Measurements from ENCODE around the gene RBM33.
"Not testable (repeated sequence)": the region's sequence is repeated elsewhere in the genome, so short reads cannot be mapped to it uniquely, and the experiment has no call there.

Gene RBM33

DNA sequence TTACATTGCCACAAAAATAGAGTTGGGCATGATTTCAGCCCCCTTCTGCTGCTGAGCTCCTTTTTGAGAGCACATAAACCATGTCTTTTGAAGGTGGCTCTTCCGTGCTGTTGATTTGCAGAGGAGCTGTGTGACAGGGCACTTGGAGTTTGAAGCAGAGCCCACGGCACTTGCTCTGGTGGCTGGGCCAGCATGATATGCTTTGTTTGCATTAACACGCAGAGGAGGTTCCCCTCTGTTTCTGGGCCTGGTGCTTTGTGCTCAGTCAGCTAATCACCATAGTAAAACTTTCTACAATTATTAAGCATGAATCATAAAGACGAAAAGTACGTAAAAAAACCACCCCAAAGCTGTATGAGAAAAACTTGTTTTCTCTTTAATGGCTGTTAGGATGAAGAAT, 40.1 kb downstream of the RBM33 start:
- no peak overlapping the region for H3K27ac ChIP-seq

DNA sequence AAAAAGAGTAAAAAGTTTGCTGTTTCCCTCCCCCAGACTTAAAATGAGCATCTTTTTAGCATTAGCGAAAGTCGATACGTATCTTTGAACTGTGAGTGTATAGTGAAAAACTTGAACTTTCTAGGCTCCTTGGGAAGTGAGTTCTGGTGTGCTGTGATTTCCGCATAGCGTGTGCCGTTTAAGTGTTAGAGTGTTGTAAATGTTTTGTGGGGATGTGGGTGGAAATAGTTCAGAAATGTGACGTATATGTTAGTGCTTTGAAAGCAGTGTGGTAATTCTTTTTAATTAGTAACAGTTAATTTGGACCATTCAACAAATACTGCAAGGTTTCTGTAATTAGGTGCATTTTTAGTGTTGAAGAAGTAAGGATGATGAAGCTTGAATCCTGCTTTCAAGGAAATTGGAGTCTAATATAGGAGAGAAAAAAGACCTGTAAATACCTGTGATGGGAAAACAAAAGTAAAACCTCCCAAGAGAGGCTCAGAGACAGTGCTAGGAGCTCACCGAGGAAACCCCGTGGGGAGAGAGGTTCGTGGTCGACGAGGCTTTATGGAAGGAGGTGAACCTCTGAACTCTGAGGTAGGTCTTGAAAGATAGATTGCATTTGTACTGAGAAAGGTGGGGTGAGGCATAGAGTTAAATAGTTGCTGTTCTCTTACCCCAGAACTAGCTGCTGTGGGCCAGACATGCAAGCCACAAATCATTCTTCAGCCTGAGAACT, 40.8 kb downstream of the RBM33 start:
- no peak overlapping the region for H3K4me3 ChIP-seq

More for the DNA sequence above, 40.1 kb downstream of the RBM33 start:
- H3K4me3 ChIP-seq, result no peak overlapping the region

DNA sequence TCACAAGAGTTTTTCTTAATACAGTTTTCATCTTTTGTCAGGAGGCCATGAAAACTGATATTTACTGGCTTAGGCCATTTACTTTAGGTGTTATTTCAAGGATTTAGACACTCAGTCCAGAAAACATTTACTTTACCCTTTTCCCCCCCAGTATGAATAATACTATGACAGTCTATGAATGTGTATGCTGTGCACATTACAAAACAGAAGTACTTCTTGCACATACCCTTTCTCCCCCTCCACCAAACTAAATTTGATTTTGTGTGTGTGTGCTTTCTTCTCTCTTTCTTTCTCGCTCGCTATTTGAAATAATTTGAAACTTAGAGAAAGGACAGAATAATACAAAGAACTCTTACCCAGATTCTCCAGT, 41.3 kb downstream of the RBM33 start:
- no peak overlapping the region for H3K27ac ChIP-seq
- no peak overlapping the region for H3K4me3 ChIP-seq

More for the DNA sequence above, 40.8 kb downstream of the RBM33 start:
- H3K27ac ChIP-seq, result no peak overlapping the region

DNA sequence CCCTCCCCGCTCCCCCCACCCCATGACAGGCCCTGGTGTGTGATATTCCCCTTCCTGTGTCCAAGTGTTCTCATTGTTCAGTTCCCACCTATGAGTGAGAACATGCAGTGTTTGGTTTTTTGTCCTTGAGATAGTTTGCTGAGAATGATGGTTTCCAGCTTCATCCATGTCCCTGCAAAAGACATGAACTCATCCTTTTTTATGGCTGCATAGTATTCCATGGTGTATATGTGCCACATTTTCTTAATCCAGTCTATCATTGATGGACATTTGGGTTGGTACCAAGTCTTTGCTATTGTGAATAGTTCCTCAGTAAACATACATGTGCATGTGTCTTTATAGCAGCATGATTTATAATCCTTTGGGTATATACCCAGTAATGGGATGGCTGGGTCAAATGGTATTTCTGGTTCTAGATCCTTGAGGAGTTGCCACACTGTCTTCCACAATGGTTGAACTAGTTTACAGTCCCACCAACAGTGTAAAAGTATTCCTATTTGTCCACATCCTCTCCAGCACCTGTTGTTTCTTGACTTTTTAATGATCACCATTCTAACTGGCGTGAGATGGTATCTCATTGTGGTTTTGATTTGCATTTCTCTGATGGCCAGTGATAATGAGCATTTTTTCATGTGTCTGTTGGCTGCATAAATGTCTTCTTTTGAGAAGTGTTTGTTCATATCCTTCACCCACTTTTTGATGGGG, 42.3 kb downstream of the RBM33 start:
- not testable (repeated sequence) for H3K27ac ChIP-seq, H3K4me3 ChIP-seq

DNA sequence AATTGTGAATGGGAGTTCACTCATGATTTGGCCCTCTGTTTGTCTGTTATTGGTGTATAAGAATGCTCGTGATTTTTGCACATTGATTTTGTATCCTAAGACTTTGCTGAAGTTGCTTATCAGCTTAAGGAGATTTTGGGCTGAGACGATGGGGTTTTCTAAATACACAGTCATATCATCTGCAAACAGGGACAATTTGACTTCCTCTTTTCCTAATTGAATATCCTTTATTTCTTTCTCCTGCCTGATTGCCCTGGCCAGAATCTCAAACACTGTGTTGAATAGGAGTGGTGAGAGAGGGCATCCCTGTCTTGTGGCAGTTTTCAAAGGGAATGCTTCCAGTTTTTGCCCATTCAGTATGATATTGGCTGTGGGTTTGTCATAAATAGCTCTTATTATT, 43.8 kb downstream of the RBM33 start:
- not testable (repeated sequence) for H3K27ac ChIP-seq, H3K4me3 ChIP-seq

DNA sequence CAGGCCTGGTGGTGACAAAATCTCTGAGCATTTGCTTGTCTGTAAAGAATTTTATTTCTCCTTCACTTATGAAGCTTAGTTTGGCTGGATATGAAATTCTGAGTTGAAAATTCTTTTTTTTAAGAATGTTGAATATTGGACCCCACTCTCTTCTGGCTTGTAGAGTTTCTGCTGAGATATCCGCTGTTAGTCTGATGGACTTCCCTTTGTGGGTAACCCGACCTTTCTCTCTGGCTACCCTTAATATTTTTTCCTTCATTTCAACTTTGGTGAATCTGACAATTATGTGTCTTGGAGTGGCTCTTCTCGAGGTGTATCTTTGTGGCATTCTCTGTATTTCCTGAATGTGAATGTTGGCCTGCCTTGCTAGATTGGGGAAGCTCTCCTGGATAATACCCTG, 46.2 kb downstream of the RBM33 start:
- not testable (repeated sequence) for H3K4me3 ChIP-seq, H3K27ac ChIP-seq

DNA sequence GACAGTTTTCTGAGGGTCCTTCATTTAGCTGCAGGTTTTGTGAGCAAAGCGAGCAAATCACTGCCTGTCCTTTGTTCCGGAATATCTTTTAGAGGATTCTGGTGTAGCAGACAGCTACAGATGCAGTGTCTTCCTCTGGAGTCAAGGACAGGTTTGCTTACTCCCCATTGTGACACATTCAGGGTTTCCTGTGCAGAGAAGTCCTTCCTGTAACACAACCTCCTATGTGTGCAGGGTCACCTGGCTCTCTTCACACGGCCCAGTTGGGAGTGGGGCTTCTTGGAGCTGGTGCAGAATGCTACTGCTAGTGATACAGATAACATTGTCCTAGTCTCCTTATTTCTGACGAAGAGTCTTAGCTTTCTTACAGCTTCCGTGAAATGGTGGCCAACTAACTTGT, 47.9 kb downstream of the RBM33 start:
- no peak overlapping the region for H3K27ac ChIP-seq

DNA sequence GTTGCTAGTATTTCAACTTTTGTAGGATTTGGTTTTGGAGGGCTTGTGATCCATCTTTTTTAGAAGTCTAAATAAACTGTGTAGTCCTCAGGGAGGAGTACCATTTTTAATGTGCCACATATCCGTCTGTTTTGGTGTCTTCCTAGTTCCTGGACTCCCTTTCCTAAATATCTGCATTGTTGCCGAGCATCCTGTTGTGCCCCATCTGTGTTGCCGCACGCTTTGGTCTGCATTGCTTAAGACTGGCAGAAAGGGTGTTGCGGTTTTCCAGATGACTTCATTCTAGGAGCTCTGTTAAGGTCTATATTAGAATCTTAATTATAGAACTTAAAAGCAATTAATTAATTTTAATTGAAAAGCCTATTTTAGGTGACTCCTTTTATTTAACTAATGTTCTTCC, 49.4 kb downstream of the RBM33 start:
- Histone ChIP-seq H3K4me3 (no peak overlapping the region), H3K27ac (no peak overlapping the region)

More for the DNA sequence above, 47.9 kb downstream of the RBM33 start:
- H3K4me3 ChIP-seq, result no peak overlapping the region

DNA sequence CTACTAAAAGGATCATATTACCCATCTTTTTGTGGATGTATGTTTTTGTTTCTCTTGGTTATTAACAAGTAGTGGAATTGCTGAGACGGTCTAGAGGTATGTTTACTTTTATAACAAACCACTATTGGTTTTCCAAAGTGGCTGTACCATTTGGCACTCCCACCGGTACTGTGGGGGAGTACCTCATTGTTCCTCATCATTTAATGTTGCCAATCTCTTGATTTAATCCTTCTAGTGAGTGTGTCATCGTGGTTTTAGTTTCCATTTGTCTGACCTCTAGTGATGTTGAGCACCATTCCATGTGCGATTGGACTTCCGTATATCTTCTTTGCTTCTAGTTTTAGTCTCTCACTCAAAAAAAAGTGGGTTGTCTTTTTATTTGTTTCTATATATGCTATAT, 50.4 kb downstream of the RBM33 start:
- no peak overlapping the region for H3K4me3 ChIP-seq
- H3K27ac ChIP-seq, result no peak overlapping the region

DNA sequence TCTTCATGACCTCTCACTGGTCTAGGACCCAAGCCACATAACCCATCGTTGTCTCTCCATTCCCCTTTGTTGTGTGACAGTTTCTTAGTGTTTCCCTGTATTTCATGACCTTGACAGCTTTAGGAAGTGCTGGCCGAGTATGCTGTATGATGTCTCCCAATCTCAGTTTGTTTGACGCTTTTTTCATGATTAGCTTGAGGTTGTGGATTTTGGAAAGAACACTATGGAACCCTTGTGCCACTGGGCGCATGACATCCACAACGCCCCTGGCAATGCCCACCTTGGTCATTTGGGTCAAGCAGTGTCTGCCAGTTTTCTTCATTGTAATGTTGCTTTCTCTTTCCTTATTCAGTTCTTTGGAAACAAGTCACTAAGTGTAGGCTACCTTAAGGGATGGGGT, 52.3 kb downstream of the RBM33 start:
- Histone ChIP-seq H3K27ac (no peak overlapping the region), H3K4me3 (no peak overlapping the region)

DNA sequence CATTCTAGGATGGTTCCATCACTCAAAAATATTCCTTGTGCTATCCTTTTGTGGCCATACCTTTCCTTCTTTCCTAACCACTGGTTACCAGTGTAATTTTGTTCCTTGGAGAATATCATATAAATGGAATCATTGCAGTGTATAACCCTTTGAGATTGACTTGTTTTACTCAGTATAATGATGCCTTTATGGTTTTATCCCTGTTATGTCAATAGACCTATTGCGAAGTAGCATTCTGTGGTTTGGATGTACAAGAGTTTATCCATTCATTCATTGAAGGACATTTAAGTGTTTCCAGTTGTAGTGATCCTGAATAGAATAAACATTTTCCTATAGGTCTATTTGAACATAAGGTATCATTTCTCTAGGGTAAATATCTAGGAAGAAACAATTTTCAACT, 54.2 kb downstream of the RBM33 start:
- no peak overlapping the region for H3K4me3 ChIP-seq
- no peak overlapping the region for H3K27ac ChIP-seq

DNA sequence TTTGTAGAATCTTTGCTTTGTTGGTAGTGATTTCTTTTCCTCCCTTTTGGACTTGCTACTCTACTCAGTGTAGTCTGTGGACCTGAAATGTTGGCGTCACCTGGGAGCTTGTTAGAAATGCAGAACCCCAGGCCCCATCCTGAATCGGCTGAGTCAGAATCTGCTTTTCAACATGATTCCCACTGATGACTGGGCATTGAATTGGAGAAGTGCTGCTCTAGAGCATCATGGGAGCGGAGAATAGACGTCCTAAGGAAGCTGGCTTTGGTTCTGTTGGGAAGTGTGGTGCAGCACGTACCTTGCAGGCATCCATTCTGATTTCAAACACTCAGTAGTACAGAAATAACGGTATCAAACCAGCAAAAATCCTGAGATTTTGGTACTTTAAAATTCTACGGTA, 54.7 kb downstream of the RBM33 start:
- H3K27ac ChIP-seq, result no peak overlapping the region
- H3K4me3 ChIP-seq, result no peak overlapping the region

DNA sequence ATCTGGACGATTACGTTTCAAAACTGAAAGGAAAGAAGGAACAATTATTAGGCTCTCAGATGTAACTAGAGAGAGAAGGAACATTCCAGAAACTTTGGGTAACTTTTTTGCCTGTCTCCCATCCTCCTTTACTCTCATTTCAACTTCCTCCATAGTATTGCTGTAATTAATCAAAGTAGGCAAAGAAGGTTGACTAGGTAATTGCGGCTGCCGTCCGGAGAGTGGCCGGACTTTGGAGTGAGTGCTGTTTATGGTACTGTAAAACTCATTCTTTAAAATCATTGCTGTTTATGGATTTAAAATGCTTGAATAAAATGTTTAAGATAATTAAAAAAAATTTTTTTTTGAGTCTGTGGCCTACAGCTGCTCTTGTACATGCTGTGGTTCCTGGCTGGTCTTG, 56.4 kb downstream of the RBM33 start:
- Histone ChIP-seq H3K4me3 (no peak overlapping the region), H3K27ac (no peak overlapping the region)

DNA sequence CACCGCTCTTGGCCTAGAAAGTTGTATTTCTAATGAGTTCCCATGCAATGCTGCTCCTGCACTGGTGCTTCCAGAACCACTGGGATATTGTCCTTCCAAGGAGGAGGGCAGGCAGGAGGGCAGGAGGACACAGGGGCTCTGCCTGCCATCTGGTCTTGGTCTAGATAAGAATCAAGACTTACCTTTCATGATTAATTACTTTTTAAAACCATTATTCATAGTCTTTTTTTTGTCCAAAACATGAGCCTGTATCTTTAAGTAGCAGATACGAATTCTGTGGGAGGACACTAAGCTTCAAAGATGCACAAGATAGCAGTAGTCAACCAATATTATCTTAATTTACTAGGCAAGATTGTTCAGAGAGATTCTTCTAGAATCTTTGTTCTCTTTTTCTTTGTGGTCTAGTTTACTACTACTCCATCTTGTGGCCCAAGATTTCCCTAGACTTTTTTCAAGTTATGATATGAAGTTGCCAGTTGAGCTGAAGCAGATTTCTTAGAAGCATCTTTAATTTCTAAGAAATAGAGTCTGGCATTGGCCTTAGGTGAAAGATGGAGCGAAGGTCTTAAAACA, 57.6 kb downstream of the RBM33 start:
- H3K27ac ChIP-seq, result no peak overlapping the region
- no peak overlapping the region for H3K4me3 ChIP-seq

DNA sequence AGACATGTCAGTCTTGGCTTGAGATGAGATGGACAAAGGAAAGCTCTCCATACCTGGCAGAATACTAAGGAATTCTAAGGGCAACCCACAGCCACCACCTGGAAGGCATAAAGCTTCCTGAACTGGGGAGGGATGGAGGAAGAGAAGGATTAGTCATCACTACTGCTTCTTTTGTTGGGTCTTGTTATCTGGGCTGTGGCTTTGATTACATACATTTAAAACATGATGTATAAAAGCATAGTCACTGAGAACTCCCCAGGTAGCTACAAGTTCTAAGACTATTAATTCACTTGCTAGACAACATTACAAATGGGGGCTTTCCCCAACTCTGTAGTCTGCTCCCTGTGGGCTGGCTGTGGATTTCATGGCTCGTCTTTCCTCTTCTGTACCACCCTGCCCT, 58.2 kb downstream of the RBM33 start:
- Histone ChIP-seq H3K4me3 (no peak overlapping the region), H3K27ac (no peak overlapping the region)

DNA sequence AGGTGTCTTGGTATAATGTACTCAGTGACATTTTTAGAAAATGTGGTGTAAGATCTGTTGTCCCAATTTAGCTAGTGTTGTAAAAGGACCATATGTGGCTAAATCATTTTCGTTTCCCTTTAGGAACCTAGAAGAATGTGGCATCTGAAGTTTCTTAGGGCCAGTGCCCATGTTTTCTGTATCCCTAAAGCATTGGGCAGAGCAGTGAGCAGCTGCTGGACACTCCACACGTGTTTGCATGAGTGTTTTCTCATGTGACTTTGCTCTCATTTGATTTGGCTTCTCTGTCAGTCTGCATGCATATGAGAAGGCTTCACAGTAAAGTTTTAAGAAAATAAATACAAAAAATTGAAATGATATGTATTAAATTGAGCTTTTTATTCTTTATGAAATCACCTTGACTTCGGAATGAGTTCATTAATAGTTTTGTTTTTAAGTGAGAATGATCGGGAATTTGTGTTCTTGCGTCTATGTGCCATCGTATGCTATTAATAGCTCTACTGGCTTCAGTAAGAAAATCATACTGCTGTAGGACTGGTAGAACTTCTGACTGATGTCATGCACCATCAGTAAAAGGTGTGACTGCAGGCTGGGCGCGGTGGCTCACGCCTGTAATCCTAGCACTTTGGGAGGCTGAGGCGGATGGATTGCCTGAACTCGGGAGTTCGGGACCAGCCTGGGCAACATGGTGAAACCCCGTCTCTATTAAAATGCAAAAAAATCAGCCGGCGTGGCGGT, 61.3 kb downstream of the RBM33 start:
- H3K27ac ChIP-seq, result no peak overlapping the region
- H3K4me3 ChIP-seq, result no peak overlapping the region

DNA sequence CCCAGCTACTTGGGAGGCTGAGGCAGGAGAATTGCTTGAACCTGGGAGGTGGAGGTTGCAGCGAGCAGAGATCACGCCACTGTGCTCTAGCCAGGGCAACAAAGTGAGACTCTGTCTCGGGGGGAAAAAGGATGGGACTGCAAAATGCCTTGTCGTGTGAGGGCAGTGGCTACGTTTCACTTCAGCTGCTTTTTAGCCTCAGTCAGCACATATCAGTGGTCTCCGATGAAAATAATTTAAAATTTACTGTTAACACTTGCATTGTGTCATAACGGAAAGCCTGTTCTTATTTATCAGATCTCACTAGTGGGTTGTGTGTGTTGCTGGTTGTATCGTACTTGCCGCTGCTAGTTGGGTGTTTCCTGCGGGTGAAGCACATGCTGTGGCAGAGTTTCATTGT, 61.9 kb downstream of the RBM33 start:
- H3K4me3 ChIP-seq, result no peak overlapping the region
- H3K27ac ChIP-seq, result no peak overlapping the region

DNA sequence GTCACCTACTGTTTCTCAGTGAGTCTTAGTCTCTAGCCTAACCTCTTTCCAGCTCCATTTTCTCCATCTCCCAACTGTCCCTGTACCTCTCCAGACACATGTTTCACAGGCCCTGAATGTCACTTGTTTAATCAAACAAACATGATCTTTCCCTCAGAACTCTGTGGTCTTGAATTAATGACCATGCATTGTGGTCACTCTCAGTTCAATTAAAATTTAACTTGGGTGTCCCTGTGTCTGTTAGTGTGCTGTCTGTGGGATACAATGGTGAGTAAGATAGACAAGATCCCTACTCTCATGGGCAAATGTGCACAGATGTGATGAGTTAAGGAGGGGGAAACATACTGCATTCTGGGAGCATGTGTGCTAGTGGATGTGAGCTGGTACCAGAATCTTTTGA, 65.0 kb downstream of the RBM33 start:
- Histone ChIP-seq H3K27ac (no peak overlapping the region), H3K4me3 (no peak overlapping the region)

DNA sequence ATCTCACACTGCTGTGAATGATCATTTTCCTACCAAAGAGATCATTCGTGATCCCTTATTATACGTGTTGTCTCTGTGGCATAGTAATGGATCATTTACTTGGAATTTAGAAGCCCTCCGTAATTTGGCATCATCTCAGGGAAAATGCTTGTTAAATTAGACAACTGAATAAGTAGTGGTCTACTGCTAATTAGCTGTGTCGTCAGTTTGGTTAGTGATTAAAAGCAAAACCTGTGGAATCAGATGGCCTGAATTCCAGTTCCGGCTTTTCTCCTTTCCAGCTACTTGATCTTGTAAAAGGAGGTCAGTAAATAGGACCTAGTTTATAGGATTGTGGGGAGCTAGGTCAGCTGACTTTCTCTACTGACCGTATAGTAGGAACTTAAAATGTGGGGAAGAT, 65.6 kb downstream of the RBM33 start:
- H3K27ac ChIP-seq, result no peak overlapping the region
- no peak overlapping the region for H3K4me3 ChIP-seq

DNA sequence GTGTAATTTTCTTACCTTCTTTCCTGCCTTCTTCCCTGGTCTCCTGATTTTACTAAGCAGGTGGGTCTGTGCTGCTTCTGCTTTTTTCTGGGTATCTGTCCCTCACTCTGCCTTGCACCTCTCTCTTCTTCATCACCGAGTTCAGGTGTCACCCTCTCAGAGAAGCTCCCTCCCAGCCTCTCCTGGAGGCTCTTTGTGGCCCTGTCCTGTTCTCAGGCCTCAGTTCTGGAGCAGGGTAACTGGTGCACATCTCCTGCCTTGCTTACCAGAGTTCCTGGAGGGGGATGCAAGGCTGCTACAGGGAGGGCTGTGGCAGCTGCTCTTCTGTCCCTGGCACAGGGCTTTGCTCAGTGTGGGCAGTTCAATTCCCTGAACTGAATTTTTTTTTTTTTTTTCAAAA, 66.1 kb downstream of the RBM33 start:
- no peak overlapping the region for H3K4me3 ChIP-seq
- H3K27ac ChIP-seq, result no peak overlapping the region

DNA sequence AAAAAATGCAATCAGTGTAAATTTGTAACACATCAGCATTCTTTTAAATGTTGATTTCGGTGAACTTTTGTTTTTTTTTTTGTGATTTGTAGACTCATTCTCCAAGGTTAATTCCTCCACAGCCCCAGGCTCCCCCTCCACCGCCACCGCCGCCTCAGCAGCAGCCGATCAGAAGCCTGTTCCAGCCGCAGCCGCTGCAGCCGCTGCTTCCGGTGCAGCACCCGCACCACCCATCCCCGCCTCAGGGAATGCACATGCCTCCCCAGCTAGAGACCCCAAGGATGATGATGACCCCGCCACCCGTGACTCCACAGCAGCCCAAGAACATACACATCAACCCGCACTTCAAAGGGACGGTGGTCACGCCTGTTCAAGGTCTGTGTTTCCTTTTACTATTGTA, 66.6 kb downstream of the RBM33 start:
- H3K4me3 ChIP-seq, result no peak overlapping the region
- no peak overlapping the region for H3K27ac ChIP-seq
